ENCODE data around the gene IGFLR1. TPM values are rescaled to one million over a fixed set of nuclear protein-coding genes. Genes with fewer than 3 reads are reported as not detected.

IGFLR1 gene
- total RNA-seq, 4 donors from 2014 or later, result 1.4 to 11.3 (median 5.1) TPM

- WGBS, 2 donors, result 75 to 79% methylated on average over 20 to 26 of the region's 34 CpGs
- DNase-seq (ENCODE audit: low spot score in 2 of 2), result no peak
- TF ChIP-seq CTCF (IDR thresholded peaks at IDR 0.05), result no peak
- intact Hi-C loops (cut with DNase I; ENCODE audit: low total_unique reads), result no loop called here
- H3K4me3 ChIP-seq (ENCODE audit: low read depth, poor library complexity, severe bottlenecking), result no peak overlapping the region
Measured at GRCh38 chr19:35767288-35768081, 25.2 kb upstream of the IGFLR1 start.

- 80 to 89% methylated on average over 11 of the region's 11 CpGs for WGBS, 2 donors
- intact Hi-C loops (cut with DNase I; ENCODE audit: low total_unique reads), result no loop called here
- DNase-seq (ENCODE audit: low spot score in 2 of 2), result no peak
- TF ChIP-seq CTCF (IDR thresholded peaks at IDR 0.05), result no peak
- no peak for TF ChIP-seq POLR2A (IDR thresholded peaks at IDR 0.05)
- no peak overlapping the region for H3K4me3 ChIP-seq (ENCODE audit: low read depth, poor library complexity, severe bottlenecking)
Measured at GRCh38 chr19:35766571-35767104, 24.4 kb upstream of the IGFLR1 start.

- H3K4me3 ChIP-seq (ENCODE audit: low read depth, poor library complexity, severe bottlenecking), result no peak overlapping the region
- TF ChIP-seq POLR2A (IDR thresholded peaks at IDR 0.05) (no peak), CTCF (IDR thresholded peaks at IDR 0.05) (no peak)
- no peak for DNase-seq (ENCODE audit: low spot score in 2 of 2)
- 93 to 95% methylated on average over 17 of the region's 17 CpGs for WGBS, 2 donors
- intact Hi-C loops (cut with DNase I; ENCODE audit: low total_unique reads), result no loop called here
Measured at GRCh38 chr19:35764432-35765315, 22.4 kb upstream of the IGFLR1 start.

GRCh38 chr19:35760711-35761349, 18.6 kb upstream of the IGFLR1 start:
- WGBS, 2 donors, result 92 to 96% methylated on average over 4 of the region's 4 CpGs
- H3K4me3 ChIP-seq (ENCODE audit: low read depth, poor library complexity, severe bottlenecking), result no peak overlapping the region
- intact Hi-C loops (cut with DNase I; ENCODE audit: low total_unique reads), result no loop called here
- no peak for DNase-seq (ENCODE audit: low spot score in 2 of 2)
- TF ChIP-seq POLR2A (IDR thresholded peaks at IDR 0.05) (no peak), CTCF (IDR thresholded peaks at IDR 0.05) (no peak)

GRCh38 chr19:35759697-35760096, 17.4 kb upstream of the IGFLR1 start:
- intact Hi-C loops (cut with DNase I; ENCODE audit: low total_unique reads), result no loop called here
- H3K4me3 ChIP-seq (ENCODE audit: low read depth, poor library complexity, severe bottlenecking), result no peak overlapping the region
- TF ChIP-seq CTCF (IDR thresholded peaks at IDR 0.05) (no peak), POLR2A (IDR thresholded peaks at IDR 0.05) (no peak)
- no peak for DNase-seq (ENCODE audit: low spot score in 2 of 2)
- 88 to 89% methylated on average over 2 of the region's 2 CpGs for WGBS, 2 donors
